Measurements from ENCODE around the gene ADSL.

Gene ADSL

DNA sequence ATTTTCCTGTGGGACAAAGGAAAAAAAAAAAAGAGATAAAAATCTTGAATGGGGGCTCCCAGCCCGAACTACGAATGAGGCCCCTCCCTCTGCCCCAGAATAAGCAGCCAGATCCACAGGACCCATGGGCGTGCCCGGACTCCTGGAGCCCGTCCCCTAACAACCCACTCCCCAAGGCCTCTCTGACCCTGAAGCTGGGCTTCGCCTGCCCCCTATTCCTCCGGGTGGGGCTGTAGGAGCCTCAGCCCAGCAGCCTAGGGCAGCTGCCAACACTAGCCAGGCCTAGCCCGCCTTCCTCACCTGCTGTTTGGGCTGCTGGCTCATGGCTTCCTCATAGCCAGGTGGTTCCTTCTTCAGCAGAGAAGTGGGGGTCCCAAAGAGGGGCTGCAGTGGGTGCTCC lies 70.7 kb downstream of the ADSL start:
- DNase-seq (ENCODE audit: low read depth, low spot score), result no peak

DNA sequence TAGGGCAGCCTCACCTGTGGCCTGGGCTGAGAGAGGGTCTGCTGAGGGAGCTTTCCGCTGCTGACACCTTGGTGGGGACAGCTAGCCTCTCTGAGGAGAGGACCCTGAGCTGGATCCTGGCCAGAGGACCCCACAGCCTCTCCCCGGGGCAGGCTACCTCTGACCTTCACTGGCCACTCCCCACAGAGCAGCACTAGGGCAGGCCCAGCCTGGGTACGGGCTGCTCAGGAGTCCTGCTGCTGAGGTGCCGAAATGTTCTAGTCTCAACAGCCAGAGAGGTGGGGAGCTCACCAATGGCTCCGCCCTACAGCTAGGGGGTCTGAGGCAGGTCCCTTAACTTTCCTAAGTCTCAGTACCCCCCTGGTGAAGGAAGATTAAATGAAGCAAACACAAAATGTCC lies 71.6 kb downstream of the ADSL start:
- DNase-seq (ENCODE audit: low read depth, low spot score), result no peak

DNA sequence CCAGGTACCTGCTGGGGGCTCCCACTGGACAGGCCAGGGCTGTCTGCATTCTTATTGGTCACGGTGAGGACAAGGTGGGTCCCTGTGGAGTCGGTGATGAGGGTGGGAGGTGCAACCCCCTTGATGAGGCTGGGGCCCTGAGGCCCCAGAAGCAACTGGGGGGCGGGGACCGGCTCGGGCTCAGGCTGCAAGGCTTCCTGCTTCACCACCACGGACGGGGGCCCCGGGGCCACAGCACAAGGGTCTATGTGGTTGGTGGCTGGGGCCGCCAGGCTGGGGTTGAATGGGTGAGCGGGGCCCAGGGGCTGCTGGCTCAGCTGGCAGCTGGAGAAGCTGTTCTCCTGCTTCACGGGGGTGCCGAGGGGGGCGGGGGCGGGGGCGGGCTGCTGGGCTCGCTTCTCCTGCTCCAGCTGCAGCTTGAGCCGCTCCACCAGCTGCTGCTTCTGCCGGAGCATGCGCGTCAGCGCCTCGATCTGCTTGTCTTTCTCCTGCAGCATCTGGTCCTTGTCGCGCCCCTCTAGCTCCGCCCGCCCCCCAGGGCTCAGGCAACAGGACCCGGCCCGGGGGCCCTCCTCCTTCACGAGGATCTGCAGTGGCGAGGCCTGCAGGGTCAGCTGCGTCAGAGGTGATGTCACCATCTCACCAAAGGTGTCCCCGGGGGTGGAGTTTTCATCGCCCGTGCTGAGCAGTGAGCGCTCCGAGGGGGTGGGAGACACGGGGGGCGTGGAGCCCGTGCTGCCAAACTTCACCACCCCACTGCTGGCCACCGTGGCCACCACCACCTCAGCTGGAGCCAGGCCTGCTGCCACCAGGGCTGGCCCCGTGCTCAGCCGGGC lies 72.3 kb downstream of the ADSL start:
- peak; percentile 78 for DNase-seq (ENCODE audit: low read depth, low spot score)

DNA sequence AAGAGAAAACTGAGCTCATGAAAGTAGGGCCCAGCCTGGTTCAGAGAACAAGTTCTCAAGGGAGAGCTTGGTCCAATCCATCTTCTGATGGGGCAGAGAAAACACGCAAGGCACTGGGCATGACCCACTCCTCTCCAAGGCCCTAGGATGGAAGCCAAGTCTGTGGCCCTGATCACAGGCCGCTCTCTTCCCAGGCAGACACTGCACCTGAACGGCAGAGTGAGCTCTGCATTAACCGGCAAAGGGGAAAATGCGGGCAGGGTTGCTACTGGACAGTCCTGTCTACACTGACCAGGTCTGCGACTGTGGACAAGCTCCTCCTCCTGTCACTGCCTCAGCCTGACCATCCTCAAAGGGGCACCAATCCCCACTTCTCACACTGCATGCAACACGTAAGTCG lies 73.4 kb downstream of the ADSL start:
- DNase-seq (ENCODE audit: low read depth, low spot score), result no peak

- no peak for DNase-seq (ENCODE audit: low read depth, low spot score)
These were observed 74.2 kb downstream of the ADSL start for GRCh38 chr22:40420341-40421081.

- DNase-seq (ENCODE audit: low read depth, low spot score), result no peak
These were observed 74.7 kb downstream of the ADSL start for GRCh38 chr22:40421082-40421350.

DNA sequence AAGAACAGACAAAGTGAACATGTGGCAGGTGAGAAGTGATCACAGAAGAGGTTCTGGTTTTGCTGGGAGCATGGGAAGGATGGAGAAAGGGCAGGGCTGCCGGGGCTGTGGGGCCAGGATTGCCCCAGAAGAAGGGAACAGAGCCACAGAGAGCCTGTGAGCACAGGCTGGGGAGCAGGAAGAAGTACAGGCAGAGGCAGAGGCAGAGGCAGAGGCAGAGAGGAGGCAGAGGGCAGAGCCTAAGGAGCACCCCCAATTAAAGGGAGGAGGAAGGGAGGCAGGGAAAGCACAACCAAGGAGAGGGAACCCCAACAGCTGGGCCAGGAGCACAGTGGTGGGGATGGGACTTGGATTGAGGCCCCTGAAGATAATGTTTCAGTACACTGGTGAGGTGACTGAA lies 75.6 kb downstream of the ADSL start:
- no peak for DNase-seq (ENCODE audit: low read depth, low spot score)

DNA sequence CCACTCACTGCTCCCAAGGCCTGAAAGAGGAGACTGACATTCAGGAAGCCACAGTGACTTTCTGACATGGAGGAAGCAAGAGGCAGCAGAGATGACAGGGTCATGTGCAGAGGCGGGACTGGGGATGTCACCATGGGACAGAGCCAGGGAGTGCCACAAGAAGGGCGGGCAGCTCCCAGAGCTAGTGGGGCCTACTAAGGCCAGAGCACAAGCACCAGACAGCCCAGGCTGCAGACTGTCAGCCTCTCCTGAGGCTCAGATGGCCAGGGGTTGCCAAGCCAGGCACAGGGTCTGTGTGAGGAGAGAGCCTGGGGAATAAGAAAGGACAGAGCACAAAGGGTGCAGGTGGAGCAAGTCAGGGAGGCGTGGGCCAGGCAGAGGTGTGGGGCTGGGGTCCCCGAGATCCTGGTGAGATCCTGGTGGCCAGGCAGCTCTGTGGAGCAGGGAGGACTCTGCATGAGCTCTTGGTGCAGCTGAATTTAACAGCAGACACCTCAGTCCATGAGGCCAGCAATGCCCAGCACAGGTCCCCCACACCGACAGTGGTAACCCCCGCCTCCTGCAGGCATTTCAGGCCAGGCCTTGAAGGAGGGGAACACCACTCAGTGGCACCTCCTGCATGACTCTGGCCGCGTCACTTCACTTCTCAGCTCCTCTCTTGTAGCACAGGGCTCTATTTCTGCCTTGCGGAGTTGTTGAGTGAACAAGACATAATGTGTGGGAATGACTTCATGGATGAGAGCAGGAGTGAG lies 76.4 kb downstream of the ADSL start:
- DNase-seq (ENCODE audit: low read depth, low spot score), result no peak

- DNase-seq (ENCODE audit: low read depth, low spot score), result no peak
These were observed 77.0 kb downstream of the ADSL start for GRCh38 chr22:40423310-40423688.

- no peak for DNase-seq (ENCODE audit: low read depth, low spot score)
These were observed 77.8 kb downstream of the ADSL start for GRCh38 chr22:40423882-40424640.

- no peak for DNase-seq (ENCODE audit: low read depth, low spot score)
These were observed 78.8 kb downstream of the ADSL start for GRCh38 chr22:40425082-40425481.

- DNase-seq (ENCODE audit: low read depth, low spot score), result no peak
These were observed 80.5 kb downstream of the ADSL start for GRCh38 chr22:40426594-40427333.

GRCh38 chr22:40428796-40429195 lies 82.5 kb downstream of the ADSL start:
- DNase-seq (ENCODE audit: low read depth, low spot score), result no peak

DNA sequence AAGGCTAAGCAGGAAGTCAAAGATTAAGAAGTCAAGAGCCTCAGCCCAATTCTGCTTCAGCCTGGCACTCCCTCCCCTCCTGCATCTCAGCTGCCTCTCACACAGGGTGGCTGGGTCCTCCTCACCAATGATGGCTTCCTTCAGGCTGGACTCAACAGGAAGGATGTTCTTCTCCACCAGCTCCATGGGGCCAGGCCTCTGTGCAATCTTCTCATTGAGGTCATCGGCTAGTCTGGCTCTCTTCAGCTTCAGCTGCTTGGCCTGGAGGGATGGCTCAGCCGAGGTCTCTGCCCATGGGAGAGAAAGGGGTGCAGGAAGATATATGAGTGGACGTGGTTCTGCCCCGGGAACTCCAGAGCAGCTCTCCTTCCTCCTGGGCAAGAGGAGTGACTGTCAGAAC lies 83.2 kb downstream of the ADSL start:
- DNase-seq (ENCODE audit: low read depth, low spot score), result no peak

DNA sequence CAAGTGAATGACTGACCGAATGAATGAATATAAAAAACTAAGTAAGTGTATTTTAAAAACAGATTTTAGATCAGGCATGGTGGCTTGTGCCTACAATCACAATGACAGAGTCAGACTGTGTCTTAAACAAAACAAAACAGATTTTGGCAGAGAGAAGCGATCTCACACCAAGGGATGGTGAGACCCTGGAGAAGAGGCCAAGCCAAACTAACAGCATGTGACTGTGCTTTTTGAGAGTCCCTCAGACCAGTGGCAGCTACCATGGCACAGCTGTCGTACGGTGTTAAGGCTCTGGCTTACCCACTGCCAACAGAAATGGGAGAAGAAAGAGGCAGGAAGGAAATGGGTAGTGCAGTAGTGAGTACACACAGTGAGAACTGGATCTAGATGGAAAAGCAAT lies 84.7 kb downstream of the ADSL start:
- no peak for DNase-seq (ENCODE audit: low read depth, low spot score)

DNA sequence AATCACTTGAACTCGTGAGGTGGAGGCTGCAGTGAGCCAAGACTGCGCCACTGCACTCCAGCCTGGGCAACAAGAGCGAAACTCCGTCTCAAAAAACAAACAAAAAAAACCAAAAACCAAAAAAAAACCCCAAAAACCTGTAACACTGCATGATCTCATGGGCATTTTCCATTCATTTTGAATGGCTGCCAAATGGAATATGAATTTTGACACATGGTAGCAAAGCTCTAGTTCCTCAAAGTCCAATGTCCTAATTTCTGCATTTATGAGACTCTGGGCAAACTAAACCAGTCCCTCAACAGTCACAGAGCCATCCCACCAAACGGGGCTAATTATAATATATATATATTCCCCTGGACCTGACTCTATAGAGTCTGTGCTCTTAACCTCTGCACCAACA lies 85.9 kb downstream of the ADSL start:
- DNase-seq (ENCODE audit: low read depth, low spot score), result no peak

- DNase-seq (ENCODE audit: low read depth, low spot score), result no peak
These were observed 86.3 kb downstream of the ADSL start for GRCh38 chr22:40432625-40433024.

DNA sequence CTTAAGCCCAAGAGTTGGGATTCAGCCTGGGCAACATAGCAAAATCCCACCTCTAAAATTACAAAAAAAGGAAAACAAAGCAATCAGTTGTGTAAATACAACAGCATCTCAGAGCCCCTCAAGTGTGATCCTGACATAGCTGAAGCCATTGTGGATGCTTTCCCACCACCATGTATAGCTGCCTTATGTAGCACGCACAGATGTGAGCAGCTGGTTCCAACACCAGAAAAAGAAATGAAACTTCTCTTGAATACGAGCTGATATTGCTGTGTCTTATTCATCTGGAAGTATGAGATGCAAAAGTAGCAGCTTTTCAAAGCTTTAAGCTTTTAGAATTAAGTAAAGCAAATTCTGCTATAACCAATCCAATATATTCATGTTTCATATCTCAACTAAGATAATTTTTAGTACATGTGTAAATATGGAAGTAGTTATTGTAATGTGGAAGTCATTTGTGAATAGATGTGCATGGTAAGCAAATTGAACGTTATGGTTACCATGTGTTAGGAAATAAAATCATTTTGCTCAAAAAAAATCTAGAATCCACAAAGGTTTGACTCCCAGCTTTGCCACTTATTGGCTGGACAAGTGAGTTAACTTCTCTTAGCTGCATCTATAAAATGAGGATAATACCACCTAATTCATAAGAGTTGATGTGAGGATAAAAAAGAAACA lies 87.3 kb downstream of the ADSL start:
- no peak for DNase-seq (ENCODE audit: low read depth, low spot score)

- DNase-seq (ENCODE audit: low read depth, low spot score), result no peak
These were observed 87.8 kb downstream of the ADSL start for GRCh38 chr22:40434106-40434505.

DNA sequence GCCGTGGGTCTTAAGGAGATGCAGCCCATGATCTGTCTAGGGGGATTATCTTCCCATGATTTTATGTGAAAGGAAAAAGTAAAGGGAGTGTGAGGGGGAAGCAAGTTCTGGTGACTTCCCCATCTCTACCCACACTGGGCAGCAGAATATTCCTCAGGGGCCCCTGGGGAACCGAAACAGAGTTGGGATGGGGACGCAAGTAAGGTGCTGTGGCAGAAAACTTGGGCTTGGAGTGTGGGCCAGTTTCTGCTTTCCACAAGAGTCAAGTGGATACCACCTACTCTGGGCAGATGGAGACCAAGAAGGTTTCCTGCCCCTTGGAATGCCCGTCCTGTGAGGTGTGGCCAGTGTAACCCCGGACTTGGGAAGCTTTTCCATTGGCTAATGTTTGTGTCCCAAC lies 88.4 kb downstream of the ADSL start:
- DNase-seq (ENCODE audit: low read depth, low spot score), result no peak

Measured in ELF-1 (cell line).